Naive B cell (primary cell): ENCODE data around the gene CYFIP1. TPM values are rescaled to one million over a fixed set of nuclear protein-coding genes. Genes with fewer than 3 reads are reported as not detected.
"Not testable (repeated sequence)": the region's sequence is repeated elsewhere in the genome, so short reads cannot be mapped to it uniquely, and the experiment has no call there.

Experiments
- ATAC-seq, 2 donors: fragments of 150-1000 bp; cut with Tn5 transposase; 2 replicates each; pipeline ENCODE4 v1.10.0; 2021; ENCODE audit warnings: low read depth in 2 of 2, mild to moderate bottlenecking in 2 of 2, moderate library complexity in 2 of 2
- DNase-seq: peaks from one replicate; pipeline ENCODE4 v3.0.0; 2022
- H3K27ac Mint-ChIP-seq, 6 donors: one replicate each; pipeline ENCODE4 v1.8.0; 2020 to 2022; ENCODE audit warnings: mild to moderate bottlenecking in 6 of 6, mixed read lengths in 6 of 6, moderate library complexity in 5 of 6, inconsistent platforms in 2 of 6
- H3K27me3 Mint-ChIP-seq, 3 donors: one replicate each; pipeline ENCODE4 v1.8.0; 2021 to 2022; ENCODE audit warnings: mixed read lengths in 3 of 3, mild to moderate bottlenecking in 1 of 3
- H3K36me3 Mint-ChIP-seq, 2 donors: one replicate each; pipeline ENCODE4 v1.8.0; 2020 to 2022; ENCODE audit warnings: mixed read lengths in 2 of 2, inconsistent platforms in 1 of 2, mild to moderate bottlenecking in 1 of 2
- H3K4me1 Mint-ChIP-seq, 3 donors: one replicate each; pipeline ENCODE4 v1.8.0; 2020 to 2022; ENCODE audit warnings: mixed read lengths in 3 of 3, inconsistent platforms in 1 of 3, mild to moderate bottlenecking in 1 of 3, moderate library complexity in 1 of 3
- H3K4me3 Mint-ChIP-seq, 8 donors: one replicate each; pipeline ENCODE4 v1.8.0; 2020 to 2022; ENCODE audit warnings: mild to moderate bottlenecking in 8 of 8, mixed read lengths in 8 of 8, moderate library complexity in 8 of 8, inconsistent platforms in 2 of 8
- H3K9me3 Mint-ChIP-seq, 7 donors: one replicate each; pipeline ENCODE4 v1.8.0; 2020 to 2022; ENCODE audit warnings: mixed read lengths in 7 of 7, mild to moderate bottlenecking in 5 of 7, inconsistent platforms in 2 of 7, moderate library complexity in 1 of 7
- polyA plus RNA-seq, 6 donors: library from polyadenylated mRNA; unstranded; fragments of 300-500 nt; fragmentation: Illumina TruSeq; gene quantifications; one replicate each; pipeline ENCODE4 v1.2.3, GENCODE V29; 2021; ENCODE audit warnings: low read depth in 6 of 6

The CYFIP1 gene
- polyA plus RNA-seq = 1 to 10 TPM in 2 of 6 donors, under 1 TPM in 3, not detected in 1; 0.56 to 2.1 (median 0.86) TPM

DNA sequence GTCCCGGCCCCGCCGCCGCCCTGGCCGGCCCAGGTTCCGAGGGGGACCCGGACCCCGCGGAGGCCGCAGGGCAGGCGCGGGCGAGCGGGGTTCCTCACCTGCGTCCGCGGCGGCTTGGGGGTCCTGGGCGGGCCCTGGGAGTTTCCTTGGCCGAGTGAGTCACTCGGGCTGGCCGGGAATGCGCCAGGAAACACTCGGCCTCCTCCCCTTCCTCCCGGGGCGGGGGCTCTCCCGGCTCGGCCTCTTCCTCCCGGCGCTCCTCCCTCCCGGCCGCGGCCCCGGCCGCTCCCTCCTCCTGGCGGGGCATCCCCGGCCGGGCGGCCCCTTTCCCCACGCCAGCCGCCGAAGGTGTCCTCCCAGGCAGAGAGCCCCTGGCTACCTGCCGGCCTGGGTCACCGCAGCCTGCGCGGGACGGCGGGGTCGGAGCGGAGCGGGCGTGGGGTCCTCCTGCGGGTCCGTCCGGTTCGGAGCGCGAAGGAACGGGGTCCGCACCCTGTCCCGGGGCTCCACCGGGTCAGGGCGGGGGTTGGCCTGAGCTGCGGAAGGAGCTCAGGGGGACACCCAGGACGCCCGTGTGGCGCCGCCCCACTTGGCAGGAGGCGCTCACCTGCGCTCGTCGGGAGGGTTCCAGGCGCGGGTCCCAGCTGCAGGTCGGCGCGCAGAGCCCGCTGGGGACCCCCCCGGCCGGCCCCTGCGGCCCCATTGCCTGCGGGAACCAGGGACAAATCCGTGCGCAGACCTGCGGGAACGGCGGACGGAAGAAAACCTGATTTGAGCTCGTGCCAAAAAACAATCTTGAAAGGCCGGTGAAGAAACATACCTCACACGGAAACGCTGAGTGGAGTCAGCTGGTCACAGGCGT, at the start of gene CYFIP1:
Gene CYFIP1, minus strand, starts transcription at position 180 of the 862 bp plus-strand sequence. CDS start 33,083 bp downstream, outside the sequence.
- H3K9me3 Mint-ChIP-seq = no peaks in the 10 kb centered on the region
- peak within 1 kb of the TSS; percentile 86 to 97 (median 90) for H3K4me3 Mint-ChIP-seq
- peak within 1 kb of the TSS in 3 of 6 donors; percentile 0 to 39 (median 34) for H3K27ac Mint-ChIP-seq
- H3K27me3 Mint-ChIP-seq = peaks cover 15 to 22% (median 16%) of the 10 kb centered on the region in 3 donors
- peaks cover 14 to 16% (median 15%) of the 10 kb centered on the region in 3 donors for H3K4me1 Mint-ChIP-seq
- ATAC-seq = peak in 1 of 2 donors; percentile 20
- no peak for DNase-seq
- no peaks in the 10 kb centered on the region for H3K36me3 Mint-ChIP-seq

GRCh38 chr15:23026218-23026617, 46.0 kb upstream of the CYFIP1 start:
- DNase-seq (no peak), ATAC-seq (no peak)
- no peaks in the 10 kb centered on the region for H3K4me1 Mint-ChIP-seq
- no peaks in the 10 kb centered on the region for H3K27me3 Mint-ChIP-seq
- H3K27ac Mint-ChIP-seq = no peak overlapping the region
- H3K36me3 Mint-ChIP-seq = peaks cover 7 to 17% of the 10 kb centered on the region in 2 donors
- H3K9me3 Mint-ChIP-seq = no peaks in the 10 kb centered on the region
- H3K4me3 Mint-ChIP-seq = no peak overlapping the region

DNA sequence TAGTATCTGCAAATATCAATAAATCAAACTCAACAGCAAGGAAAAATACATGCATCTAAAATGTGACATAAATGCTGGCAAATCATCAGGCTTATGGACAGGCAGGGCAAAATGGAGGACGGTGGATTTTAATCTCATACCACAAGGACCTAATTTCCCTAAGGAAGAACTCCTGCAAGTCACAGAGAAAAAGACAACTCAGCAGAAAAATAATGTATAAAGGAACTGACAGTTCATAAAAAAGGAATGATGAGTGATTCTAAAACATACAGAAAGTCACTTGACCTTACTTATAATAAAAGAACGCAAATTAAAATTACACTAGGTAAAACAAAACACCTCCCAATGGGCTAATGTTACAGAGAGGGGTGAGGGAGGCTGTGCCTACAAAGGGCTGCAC, 42.0 kb upstream of the CYFIP1 start:
- Mint-ChIP-seq H3K27me3 (no peaks in the 10 kb centered on the region), H3K4me1 (no peaks in the 10 kb centered on the region), H3K4me3 (no peak overlapping the region), H3K27ac (no peak overlapping the region), H3K9me3 (no peaks in the 10 kb centered on the region), H3K36me3 (peaks cover 8 to 22% of the 10 kb centered on the region in 2 donors)
- ATAC-seq (no peak), DNase-seq (no peak)

DNA sequence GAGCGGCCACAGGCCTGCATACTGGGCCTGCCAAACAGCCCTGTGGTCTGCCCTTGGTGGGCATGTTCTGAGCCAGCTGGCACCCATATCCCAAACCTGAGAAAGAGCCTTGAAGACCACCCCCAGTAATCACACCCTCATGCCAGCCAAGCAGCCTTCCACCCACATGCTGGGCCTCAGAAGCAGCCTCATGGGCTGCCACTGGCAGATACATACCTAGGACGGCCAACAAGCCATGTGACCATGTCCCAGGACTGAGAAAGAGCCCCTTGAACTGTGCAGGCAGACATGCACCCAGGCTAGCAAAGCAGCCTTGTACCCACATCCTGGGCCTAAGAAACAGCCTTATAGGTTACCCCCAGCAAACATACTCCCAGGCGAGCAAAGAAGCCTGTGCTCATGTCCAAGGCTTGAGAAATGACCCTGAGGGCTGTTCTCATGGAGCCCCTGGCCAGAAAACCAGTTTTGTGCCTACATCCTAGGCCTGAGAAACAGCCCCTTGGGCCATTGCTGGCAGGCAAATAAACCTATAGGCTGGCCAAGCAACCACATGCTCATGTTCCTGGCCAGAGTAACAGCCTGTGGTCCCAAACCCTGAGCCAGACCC, 34.3 kb upstream of the CYFIP1 start:
- no peak overlapping the region for H3K4me3 Mint-ChIP-seq
- H3K36me3 Mint-ChIP-seq = peaks cover 20 to 30% of the 10 kb centered on the region in 2 donors
- no peaks in the 10 kb centered on the region for H3K9me3 Mint-ChIP-seq
- H3K27ac Mint-ChIP-seq = no peak overlapping the region
- DNase-seq = no peak
- no peak for ATAC-seq
- peaks cover 0 to 7% (median 0%) of the 10 kb centered on the region in 3 donors for H3K4me1 Mint-ChIP-seq
- no peaks in the 10 kb centered on the region for H3K27me3 Mint-ChIP-seq

GRCh38 chr15:23013681-23014080, 33.5 kb upstream of the CYFIP1 start:
- no peak overlapping the region for H3K27ac Mint-ChIP-seq
- ATAC-seq (no peak), DNase-seq (no peak)
- H3K9me3 Mint-ChIP-seq = no peaks in the 10 kb centered on the region
- H3K27me3 Mint-ChIP-seq = no peaks in the 10 kb centered on the region
- peaks cover 0 to 7% (median 0%) of the 10 kb centered on the region in 3 donors for H3K4me1 Mint-ChIP-seq
- H3K36me3 Mint-ChIP-seq = peaks cover 20 to 30% of the 10 kb centered on the region in 2 donors
- no peak overlapping the region for H3K4me3 Mint-ChIP-seq

DNA sequence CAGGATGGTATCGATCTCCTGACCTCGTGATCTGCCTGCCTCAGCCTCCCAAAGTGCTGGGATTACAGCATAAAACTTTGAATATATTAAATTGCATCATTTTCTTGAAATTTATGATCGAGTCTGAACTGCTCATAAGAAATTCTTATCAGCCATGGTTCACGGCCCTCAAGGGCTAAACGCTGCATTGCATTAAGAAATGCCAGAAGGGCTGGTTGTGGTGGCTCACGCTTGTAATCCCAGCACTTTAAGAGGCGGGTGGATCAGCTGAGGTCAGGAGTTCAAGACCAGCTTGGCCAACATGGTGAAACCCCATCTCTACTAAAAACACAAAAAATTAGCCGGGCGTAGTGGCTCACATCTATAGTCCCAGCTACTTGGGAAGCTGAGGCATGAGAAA, 32.4 kb upstream of the CYFIP1 start:
- DNase-seq, H3K9me3 Mint-ChIP-seq, H3K4me1 Mint-ChIP-seq, ATAC-seq, H3K27me3 Mint-ChIP-seq, H3K4me3 Mint-ChIP-seq: not testable (repeated sequence)
- H3K27ac Mint-ChIP-seq = peak overlapping the region in 1 of 6 donors; percentile 87
- H3K36me3 Mint-ChIP-seq = peaks cover 21 to 33% of the 10 kb centered on the region in 2 donors

- peaks cover 24 to 41% of the 10 kb centered on the region in 2 donors for H3K36me3 Mint-ChIP-seq
- DNase-seq = no peak
- no peaks in the 10 kb centered on the region for H3K4me1 Mint-ChIP-seq
- no peak overlapping the region for H3K27ac Mint-ChIP-seq
- H3K4me3 Mint-ChIP-seq = no peak overlapping the region
- no peak for ATAC-seq
- H3K9me3 Mint-ChIP-seq = no peaks in the 10 kb centered on the region
- no peaks in the 10 kb centered on the region for H3K27me3 Mint-ChIP-seq
Observed at GRCh38 chr15:23003736-23004135, 23.6 kb upstream of the CYFIP1 start.

- ATAC-seq (no peak), DNase-seq (no peak)
- no peaks in the 10 kb centered on the region for H3K4me1 Mint-ChIP-seq
- no peak overlapping the region for H3K4me3 Mint-ChIP-seq
- no peak overlapping the region for H3K27ac Mint-ChIP-seq
- no peaks in the 10 kb centered on the region for H3K9me3 Mint-ChIP-seq
- peaks cover 24 to 41% of the 10 kb centered on the region in 2 donors for H3K36me3 Mint-ChIP-seq
- H3K27me3 Mint-ChIP-seq = no peaks in the 10 kb centered on the region
Observed at GRCh38 chr15:23002920-23003319, 22.8 kb upstream of the CYFIP1 start.

DNA sequence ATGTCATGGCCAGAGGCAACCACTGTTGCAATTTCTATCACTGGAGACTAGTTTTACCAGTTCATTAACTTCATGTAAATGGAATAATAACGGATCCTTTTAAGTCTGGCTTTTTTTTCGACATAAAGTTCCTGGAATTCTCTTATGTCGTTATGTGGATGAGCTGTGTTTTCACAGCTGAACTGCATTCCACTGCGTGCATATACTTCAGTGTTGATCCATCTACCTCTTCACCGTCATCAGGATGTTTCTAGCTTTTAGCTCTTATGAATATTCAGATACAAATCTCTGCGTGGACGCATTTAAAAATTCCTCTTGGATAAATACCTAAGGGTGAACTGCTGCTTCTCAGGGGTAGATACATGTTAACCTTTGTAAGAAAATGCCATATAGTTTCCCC, 15.6 kb upstream of the CYFIP1 start:
- no peaks in the 10 kb centered on the region for H3K27me3 Mint-ChIP-seq
- H3K4me3 Mint-ChIP-seq = no peak overlapping the region
- H3K36me3 Mint-ChIP-seq = peaks cover 0 to 24% of the 10 kb centered on the region in 2 donors
- H3K27ac Mint-ChIP-seq = peak overlapping the region in 1 of 6 donors; percentile 44
- H3K9me3 Mint-ChIP-seq = no peaks in the 10 kb centered on the region
- DNase-seq (no peak), ATAC-seq (no peak)
- H3K4me1 Mint-ChIP-seq = no peaks in the 10 kb centered on the region

DNA sequence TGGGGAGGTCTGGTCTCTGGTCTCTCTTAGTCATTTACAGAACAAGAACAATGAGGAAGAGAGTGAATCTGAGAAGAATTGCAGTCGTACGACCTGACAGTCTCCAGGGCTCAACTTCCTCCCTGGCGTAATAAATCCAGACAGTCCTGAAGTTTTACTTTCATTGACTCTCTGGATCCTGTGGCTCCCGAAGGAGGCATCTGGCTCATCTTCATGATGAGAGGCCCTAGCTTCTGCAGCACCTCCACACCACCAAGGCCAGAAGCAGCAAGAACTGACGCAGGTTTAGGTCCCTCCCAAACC, 11.8 kb upstream of the CYFIP1 start:
- Mint-ChIP-seq H3K27ac (no peak overlapping the region), H3K27me3 (no peaks in the 10 kb centered on the region)
- no peak for ATAC-seq

GRCh38 chr15:22989576-22990477, 9.7 kb upstream of the CYFIP1 start:
- Mint-ChIP-seq H3K27ac (peak overlapping the region in 2 of 6 donors; percentile 48 to 77), H3K27me3 (no peaks in the 10 kb centered on the region), H3K4me3 (no peak overlapping the region), H3K9me3 (no peaks in the 10 kb centered on the region), H3K36me3 (peaks cover 0 to 10% of the 10 kb centered on the region in 2 donors), H3K4me1 (no peaks in the 10 kb centered on the region)
- ATAC-seq (no peak), DNase-seq (no peak)

More for the DNA sequence above, 11.8 kb upstream of the CYFIP1 start:
- Mint-ChIP-seq H3K4me1 (no peaks in the 10 kb centered on the region), H3K9me3 (no peaks in the 10 kb centered on the region), H3K36me3 (peaks cover 0 to 20% of the 10 kb centered on the region in 2 donors), H3K4me3 (no peak overlapping the region)
- no peak for DNase-seq

DNA sequence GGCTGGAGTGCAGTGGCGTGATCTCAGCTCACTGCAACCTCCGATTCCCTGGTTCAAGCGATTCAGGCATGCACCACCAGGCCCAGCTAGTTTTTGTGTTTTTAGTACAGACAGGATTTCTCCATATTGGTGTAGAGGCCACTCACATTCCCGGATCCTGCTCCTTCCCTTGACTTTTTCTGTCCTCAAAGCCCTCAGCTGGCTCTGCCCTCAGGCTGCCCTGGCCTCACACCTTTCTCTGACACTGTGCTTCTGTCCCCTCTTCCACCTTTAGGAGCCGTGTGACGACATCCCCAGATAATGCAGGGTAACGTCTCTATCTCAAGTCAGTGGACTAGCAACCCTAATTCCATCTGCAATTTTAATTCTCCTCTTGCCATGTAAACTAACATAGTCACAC, 8.6 kb upstream of the CYFIP1 start:
- H3K4me3 Mint-ChIP-seq = no peak overlapping the region
- no peak overlapping the region for H3K27ac Mint-ChIP-seq
- no peak for ATAC-seq

DNA sequence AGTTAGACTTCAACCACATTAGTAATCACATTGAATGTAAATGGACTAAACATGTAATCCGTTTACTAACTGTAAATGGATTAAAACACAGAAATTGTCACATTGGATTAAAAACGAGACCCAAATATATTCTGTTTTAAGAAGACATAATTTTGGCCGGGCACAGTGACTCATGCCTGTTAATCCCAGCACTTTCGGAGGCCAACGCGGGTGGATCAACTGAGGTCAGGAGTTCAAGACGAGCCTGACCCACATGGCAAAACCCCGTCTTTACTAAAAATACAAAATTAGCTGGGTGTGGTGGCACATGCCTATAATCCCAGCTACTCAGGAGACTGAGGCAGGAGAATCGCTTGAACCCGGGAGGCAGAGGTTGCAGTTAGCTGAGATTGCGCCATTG, 1.8 kb upstream of the CYFIP1 start:
- DNase-seq, H3K27ac Mint-ChIP-seq, ATAC-seq, H3K9me3 Mint-ChIP-seq, H3K36me3 Mint-ChIP-seq: not testable (repeated sequence)
- Mint-ChIP-seq H3K4me3 (peak overlapping the region in 2 of 8 donors; percentile 81 to 86), H3K4me1 (peaks cover 14 to 16% (median 15%) of the 10 kb centered on the region in 3 donors), H3K27me3 (peaks cover 15 to 22% (median 16%) of the 10 kb centered on the region in 3 donors)

More for the DNA sequence above, 8.6 kb upstream of the CYFIP1 start:
- Mint-ChIP-seq H3K36me3 (peaks cover 0 to 6% of the 10 kb centered on the region in 2 donors), H3K27me3 (no peaks in the 10 kb centered on the region), H3K4me1 (no peaks in the 10 kb centered on the region), H3K9me3 (no peaks in the 10 kb centered on the region)
- no peak for DNase-seq
